Measurements from ENCODE around the gene CCSAP.
"Not testable (repeated sequence)": the region's sequence is repeated elsewhere in the genome, so short reads cannot be mapped to it uniquely, and the experiment has no call there.

The CCSAP gene, protein sequence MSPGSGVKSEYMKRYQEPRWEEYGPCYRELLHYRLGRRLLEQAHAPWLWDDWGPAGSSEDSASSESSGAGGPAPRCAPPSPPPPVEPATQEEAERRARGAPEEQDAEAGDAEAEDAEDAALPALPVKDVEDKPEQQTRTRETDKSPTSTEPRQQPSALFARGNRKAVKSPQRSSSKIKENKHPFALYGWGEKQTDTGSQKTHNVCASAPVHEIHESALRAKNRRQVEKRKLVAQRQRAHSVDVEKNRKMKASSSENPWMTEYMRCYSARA

DNA sequence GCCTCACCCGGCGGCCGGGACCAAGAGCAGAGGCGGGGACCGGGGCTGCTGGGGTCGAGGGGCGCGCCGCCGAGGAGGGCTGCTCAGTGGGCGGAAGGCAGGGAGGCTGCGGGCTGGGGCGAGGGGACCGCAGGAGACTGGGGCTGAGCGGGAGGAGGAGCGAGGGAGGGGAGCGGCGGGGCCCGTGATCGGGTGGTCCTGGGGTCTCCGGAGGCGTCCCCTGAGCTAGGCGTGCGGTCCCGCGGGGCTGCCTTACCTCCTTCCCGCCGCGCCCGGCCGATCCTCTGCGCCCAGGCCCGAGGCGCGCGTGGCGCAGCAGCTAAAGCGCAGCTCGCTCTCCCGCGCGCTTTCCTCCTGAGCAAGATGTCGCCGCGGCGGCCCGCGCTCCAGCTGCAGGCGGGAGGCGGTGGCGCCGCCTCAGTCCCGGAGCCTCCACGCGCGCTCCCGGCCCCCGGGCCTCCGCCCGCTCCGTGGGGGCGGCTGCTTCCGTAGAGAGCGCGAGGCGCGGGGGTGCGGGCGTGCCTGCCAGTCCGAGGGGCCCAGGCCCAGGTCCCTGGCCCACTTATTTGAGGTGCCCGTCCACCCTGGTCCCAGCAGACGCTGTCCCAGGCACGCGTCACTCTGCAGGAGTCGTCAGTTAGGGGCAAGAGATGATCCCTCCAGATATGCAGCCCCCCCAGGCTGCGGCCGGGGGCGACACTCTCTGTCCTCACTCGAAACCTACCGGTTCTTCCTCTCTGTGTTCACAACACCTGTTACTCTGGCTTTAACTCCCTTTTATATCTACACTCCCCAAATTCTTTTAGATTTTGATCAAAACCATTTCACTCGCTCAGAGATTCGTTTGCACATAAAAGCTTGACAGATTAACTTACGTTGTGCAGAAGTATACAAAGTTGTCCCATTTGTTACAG lies at the start of gene CCSAP:
TSS of gene CCSAP (minus strand) at position 392 of the 914 bp plus-strand sequence. CDS start 582 bp downstream, outside the sequence.
- no peak for DNase-seq (ENCODE audit: low read depth)

DNA sequence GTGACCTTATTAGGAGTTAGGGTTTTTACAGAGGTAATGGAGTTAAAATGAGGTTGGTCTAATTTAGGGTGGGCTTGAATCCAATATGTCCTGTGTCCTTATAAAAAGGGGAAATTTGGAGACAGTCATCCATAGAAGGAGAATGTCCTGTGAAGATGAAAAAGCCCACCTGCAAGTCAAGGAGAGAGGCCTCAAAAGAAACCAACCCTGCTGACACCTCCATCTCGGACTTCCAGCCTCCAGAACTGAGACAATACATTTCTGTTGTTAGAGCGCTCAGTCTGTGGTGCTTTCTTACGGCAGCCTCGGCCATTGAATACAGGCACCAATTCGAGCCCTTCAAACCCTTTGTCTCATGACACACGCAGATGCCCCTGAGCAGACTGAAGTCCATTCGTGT lies 47.3 kb upstream of the CCSAP start:
- no peak for DNase-seq (ENCODE audit: low read depth)

DNA sequence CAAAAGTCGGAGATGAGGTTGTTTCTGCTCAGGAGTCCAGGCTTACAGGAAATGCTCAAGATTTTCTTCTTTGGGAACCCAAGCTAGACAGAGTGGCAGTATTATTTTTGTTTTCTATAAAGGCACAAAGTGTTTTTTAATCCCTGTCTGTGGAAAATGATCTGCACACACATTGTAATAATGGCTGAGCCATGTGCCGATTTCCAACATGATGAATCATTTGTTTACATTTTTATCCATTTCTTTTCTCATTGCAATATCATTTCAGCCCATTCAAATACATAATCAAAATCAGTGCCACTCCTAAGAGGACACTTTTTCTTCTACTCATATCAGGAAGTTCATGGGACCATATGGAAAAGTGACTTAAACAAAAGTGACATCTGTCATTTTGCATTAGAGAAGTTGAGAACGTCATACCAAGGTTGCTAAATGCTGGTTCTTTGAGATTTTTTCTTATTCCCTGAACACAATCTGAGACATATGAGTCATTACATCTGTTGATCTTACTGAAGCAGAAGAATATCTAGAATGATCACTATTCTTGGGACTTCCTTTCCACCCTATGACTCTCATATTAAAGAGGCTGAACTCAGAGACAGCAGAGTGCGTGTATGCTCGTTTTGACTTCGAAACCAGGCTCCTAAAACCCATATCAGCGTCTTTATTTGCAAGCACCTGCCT lies 46.2 kb upstream of the CCSAP start:
- peak; percentile 53 for DNase-seq (ENCODE audit: low read depth)

DNA sequence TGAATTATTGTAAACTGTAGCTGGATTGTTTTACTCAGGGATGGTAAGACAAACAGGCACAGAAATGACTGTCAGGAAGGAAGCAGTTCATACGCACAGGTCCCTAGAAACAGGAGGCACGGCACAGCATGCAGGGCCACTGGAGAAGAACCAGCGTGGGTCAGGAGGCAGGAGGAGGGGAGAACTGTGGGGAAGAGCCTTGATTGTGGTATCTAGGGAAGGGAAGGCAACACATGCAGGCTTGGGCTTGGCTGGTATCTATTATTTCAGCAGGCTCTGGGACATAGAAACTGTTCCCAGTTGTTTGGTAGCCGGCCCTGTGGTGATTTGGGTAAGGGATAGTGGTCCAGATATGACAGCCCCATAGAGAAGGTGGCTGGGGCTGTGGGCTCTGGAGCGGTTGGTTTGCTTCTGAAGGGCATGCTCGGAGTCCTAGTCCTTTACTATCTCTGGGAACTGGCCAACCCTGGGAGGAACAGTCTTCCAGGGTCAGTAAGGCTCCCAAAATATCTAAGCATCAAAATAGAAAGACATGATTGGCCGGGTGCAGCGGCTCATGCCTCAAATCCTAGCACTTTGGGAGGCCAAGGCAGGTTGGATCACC lies 43.1 kb upstream of the CCSAP start:
- DNase-seq (ENCODE audit: low read depth), result no peak

DNA sequence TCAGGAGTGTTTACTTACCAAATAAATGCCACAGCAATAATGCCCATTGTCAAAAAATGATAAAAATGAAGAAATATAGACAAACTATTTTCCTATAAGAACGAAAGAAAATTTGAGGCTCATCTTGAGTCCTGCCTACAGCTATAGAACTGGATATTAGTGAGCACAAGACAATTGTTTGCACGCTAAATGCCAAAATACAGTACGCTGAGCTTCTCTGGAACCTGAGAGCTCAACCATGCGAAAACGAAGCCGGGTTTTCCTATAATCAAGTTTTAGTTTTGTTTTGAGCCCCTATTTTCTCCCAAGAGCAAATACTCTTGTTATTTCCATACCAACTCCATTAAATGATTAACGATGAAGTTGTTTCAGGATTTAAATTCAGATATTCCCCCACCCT lies 42.0 kb upstream of the CCSAP start:
- no peak for DNase-seq (ENCODE audit: low read depth)

DNA sequence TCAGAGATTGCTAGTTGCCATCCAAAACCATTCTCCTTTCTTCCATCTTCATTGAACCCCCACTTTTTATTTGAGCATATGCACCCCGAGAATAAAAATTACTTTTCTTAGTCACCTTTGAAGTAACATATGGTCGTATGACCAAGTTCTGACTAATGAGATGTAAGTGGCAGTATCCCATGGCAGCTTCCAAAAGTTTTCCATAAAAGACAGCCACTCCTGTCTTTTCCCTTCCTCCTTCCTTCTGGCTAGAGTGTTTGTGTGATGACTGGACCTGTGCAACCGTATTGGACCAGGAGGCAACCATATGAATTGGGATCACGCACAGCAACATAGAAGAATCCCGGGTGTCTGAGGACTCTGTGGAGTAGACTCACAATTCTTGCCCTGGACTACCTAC lies 41.1 kb upstream of the CCSAP start:
- DNase-seq (ENCODE audit: low read depth), result no peak

DNA sequence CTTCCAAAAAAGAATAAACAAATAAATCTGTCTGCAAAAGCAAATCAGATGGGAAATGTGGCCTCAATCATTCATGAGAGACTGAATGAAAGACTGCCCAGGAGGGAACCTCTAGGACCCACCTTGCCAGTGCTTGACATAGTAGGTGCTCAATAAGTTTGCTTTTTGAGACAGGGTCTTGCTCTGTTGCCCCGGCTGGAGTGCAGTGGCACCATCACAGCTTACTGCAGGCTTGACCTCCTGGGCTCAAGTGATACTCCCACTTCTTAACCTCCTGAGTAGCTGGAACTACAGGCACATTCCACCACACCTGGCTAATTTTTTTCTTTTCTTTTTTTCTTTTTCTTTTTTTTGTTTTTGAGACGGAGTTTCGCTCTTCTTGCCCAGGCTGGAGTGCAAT lies 40.3 kb upstream of the CCSAP start:
- no peak for DNase-seq (ENCODE audit: low read depth)

DNA sequence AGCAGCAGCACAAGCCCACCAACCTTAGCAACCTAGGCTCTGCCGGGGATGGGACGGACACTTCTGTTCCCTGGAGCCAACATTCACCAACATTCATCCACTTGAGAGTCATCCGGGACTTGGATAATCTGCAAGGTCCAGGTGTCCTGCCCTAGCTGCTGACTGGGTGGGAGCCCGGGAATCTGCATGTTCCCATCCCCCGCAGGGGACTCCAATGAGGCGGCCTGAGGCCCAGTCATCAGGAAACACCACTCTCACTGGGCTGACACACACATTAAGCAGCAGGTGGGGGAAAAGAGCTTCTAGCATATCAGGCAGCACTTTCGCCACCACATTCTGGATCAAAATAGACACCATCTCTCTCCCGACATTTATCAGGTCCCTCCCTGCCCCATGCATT lies 38.4 kb upstream of the CCSAP start:
- DNase-seq (ENCODE audit: low read depth), result no peak

DNA sequence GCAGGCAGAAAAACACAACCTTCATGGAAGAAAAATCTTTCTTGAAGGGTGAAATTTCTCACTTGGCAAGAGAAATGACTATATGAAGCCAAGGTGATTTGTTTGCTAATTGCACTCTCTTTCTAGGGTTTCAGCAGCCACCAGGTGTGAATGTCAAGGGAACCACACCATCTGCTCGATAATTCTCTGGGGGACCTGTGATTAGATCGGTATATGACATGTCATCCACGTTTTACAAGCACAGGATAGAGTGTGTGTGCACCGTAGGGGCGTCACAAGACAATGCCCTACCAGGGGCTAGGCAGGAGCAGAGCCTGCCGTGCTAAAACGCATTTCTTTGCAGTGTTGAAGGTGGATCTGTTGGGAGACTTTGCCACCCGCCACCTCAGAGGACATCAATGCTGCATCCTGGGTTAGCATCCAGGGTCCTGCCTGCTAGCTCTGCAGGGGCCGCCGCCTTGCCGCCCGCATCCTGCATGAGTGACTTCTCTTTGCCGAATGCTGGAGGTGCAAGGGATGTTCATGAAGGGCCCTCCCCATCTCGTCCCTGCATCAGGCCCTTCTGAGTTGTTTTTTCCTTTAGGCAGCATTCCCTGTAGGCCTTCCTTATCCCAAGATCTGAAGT lies 37.8 kb upstream of the CCSAP start:
- no peak for DNase-seq (ENCODE audit: low read depth)

DNA sequence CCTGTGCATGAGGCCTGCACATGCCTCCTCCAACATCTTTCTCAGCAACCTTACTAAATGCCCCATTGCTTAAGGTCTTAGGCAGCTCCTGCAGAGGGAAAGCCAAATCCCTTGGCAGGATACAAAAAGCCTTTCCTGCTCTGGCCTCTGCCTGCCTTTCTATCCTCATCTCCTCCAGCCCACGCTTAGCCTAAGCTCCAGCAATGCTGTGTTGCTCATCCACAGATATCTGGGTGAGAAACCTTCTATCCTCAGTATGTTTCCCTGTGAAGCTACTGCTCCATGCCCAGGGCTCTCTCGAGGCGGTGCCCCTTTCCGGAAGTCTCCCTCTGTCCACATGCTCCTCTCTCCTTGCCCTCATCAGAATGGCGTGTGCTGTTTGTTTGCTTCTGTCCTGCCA lies 37.0 kb upstream of the CCSAP start:
- DNase-seq (ENCODE audit: low read depth), result no peak

DNA sequence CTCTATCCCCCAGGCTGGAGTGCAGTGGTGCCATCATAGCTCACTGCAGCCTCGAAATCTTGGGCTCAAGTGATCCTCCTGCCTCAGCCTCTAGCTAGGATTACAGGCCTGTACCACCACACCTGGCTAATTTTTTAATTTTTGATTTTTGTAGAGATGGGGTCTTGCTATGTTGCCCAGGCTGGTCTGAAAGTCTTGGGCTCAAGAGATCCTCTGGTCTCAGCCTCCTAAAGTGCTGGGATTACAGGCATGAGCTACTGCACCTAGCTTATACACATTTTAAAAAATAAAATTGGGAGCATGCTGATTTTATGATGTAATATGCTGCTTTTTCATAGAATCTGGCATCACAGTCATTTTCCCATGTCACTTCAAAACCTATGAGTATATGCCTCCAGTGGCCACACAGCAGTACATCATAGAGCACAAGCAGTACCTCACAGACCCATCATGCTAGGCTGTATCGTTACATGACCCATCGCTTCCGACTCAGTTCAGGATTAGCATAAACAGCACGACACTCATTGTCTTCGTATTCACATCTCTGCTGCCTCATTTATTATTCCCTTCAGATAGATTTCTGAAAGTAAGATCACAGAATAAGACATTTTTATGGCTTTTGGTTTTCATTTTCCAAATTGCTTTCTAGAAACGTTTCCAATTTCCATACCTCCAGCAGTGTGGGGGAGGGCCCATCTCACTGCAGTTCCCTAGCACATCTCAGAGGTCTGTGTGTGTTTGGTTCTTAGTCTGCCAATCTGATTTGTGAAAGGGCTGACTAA lies 35.9 kb upstream of the CCSAP start:
- DNase-seq (ENCODE audit: low read depth), result no peak

DNA sequence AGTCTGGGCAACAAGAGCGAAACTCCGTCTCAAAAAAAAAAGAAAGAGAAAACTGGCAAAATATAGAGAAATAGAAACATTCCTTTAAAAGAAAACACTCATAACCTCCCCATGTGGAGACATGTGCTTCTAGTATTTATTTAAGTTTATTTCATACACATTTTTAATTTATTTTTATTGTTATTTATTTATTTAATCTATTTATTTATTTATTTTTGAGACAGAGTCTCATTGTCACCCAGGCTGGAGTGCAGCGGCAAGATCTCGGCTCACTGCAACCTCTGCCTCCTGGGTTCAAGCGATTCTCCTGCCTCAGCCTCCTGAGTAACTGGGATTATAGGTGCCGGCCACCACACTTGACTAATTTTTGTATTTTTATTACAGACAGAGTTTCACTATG lies 35.2 kb upstream of the CCSAP start:
- DNase-seq (ENCODE audit: low read depth), result not testable (repeated sequence)

DNA sequence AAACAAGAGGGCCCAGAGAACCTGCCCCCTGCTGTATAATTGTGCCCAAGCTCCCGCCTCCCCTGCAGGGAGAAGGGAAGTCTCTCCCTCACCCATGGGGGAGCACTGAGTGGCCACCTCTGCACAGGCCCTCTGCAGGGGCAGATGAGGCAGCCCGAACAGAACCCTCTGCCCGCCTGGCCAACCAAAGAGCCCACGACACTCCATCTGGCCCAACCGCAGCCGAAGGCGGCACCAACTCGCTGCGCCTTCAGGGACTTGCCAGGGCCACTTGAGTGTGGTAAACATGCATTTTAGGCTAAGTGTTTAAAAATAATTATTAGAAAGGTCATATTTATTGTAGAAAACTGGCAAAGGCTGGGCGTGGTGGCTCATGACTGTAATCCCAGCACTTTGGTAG lies 34.6 kb upstream of the CCSAP start:
- no peak for DNase-seq (ENCODE audit: low read depth)

DNA sequence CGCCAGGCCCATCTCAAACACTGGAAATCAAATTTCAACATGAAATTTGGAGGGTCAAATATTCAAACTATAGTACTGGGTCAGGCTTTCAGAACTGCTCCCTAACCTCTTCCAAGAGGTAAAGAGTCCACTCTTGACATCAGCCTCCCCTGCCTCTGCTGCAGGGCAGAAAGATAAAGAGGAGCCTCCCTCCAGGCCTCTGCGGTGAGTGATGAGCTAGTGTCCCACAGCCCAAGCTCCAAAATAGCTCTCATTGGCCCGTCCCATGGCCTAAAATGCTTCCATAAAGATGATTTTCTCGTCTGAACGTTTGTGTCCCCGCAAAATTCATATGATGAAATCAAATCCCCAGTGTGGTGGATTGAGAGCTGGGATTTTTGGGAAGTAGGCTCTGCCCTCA lies 33.7 kb upstream of the CCSAP start:
- DNase-seq (ENCODE audit: low read depth), result no peak

DNA sequence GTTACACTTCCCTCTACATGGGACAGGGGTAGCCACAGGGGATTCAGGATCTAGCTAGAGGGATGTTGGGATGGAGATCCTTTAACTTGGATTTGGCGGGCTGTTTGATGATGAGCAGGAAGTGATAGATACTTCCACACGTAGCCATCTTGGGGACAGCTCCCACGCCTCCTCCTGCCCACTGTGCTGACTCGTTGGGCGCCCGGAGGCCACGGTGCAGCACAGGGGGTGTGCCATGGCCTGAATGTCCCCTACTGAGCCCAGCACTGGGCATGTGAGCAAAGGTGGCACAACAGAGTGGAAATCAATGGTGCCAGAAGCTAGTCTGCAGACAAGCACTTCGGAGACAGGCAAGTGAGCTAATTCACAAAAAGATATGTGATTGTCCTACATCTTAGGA lies 31.6 kb upstream of the CCSAP start:
- DNase-seq (ENCODE audit: low read depth), result no peak

DNA sequence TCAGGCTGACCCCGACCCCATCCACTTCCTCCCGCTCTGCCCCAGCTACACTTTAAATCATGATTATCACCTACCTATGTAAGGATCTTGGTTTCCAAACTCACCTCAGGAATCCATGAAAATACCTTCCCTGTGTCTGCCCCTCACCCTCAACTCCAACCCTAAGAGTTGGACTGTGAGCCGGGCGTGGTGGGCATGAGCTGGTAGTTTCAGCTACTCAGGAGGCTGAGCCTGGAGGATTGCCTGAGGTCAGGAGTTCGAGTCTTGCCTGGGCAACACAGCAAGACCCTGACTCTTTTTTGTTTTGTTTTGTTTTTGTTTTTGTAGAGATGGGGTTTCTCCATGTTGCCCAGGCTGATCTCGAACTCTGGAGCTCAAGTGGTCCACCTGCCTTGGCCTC lies 30.5 kb upstream of the CCSAP start:
- DNase-seq (ENCODE audit: low read depth), result no peak

DNA sequence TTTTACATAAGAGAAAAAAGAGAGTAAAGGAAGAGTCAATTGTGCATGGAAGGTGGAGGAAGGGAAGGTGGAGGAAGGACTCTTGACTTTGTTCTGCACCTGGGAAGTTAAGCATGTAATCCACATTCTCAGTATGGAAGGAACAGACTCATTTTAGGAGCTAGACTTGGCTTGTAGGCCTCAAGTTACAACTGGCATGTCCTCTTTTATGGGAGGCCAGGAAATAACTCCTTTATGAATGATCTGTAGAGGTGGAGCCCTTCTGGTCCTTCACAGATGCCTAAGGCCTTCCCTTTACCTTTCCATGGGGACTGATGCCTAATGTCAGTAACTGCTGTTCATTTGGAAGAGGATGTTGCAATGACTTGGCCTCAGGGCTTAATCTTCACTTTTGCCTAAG lies 29.4 kb upstream of the CCSAP start:
- no peak for DNase-seq (ENCODE audit: low read depth)

DNA sequence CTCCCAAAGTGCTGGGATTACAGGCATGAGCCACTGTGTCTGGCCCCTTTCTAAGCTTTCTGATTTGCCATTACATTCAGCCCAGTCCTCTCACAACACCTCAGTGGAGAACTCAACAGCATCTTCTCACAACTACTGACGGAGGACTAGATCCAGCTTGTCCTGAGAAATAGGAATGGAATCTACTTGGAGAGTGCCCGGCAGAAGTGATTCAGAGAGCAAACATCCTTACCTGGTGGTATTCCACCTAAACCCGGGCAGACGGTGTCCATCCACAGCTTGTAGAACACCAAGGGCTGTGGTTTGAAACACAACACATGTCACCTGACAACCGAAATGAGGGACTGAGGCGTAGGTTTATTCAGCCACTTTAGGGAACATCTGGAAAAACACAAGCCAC lies 28.8 kb upstream of the CCSAP start:
- DNase-seq (ENCODE audit: low read depth), result no peak

DNA sequence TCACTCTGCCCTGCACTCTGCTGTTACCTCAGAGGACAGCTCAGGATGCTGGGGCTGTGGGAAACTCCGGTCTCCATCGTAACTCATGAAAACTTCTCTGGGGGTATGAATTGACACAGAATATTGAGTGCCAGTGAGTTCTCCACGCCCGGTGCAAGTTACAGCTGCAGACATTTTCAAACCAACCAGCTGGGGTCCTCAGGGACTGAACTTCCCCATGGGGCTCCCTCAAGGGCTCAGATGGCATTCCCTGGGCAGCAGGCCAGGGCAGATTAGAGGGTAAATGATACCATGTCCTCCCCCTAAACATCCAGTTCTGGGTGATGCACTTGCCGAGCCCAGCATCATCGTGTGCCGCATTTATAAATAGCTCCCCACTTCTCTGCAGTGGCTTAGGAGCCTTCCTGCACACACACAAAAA lies 27.8 kb upstream of the CCSAP start:
- no peak for DNase-seq (ENCODE audit: low read depth)

DNA sequence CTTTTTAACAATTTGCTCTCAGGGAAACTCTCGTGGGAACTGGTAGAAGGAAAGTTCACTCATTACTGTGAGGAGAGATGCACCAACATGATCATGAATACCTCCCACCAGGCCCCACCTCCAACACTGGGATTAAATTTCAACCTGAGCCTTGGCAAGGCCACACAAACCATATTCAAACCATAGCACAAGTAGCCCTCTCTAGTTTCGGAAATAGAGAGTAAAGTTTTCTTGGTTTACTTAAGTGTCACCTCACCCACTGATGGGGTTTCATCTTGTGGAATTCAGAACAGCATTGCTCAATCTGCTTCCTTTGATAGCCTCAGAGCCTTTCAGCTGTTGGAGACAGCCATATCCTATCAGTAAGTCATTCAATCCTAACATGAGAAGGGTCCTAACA lies 25.5 kb upstream of the CCSAP start:
- no peak for DNase-seq (ENCODE audit: low read depth)

DNA sequence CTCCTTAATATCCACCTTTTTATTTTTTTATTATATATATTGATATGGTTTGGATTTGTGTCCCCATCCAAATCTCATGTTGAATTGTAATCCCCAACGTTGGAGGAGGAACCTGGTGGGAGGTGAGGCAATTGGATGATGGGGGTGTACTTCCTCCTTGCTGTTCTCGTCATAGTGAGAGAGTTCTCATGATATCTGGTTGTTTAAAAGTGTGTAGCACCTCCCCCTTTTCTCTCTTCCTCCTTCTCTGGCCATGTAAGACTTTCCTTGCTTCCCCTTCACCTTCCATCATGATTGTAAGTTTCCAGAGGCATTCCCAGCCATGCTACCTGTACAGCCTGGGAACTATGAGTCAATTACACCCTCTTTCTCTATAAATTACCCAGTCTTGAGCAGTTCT lies 22.7 kb upstream of the CCSAP start:
- no peak for DNase-seq (ENCODE audit: low read depth)
